NCI-H1694 (cell line): ENCODE results near the gene RPL13A.

Experiments
- DNase-seq: peaks from one replicate; lab custom pipeline; 2025; lab: John Stamatoyannopoulos, UW

The RPL13A gene

GRCh38 chr19:49481020-49481683, 6.3 kb upstream of the RPL13A start:
- DNase-seq, result no peak

- no peak for DNase-seq
Observed at GRCh38 chr19:49486232-49486631, 1.2 kb upstream of the RPL13A start.

GRCh38 chr19:49486710-49487276, 615 bp upstream of the RPL13A start:
- DNase-seq, result no peak

GRCh38 chr19:49488046-49488862, 846 bp downstream of the RPL13A start:
- no peak for DNase-seq

GRCh38 chr19:49488863-49489537, 1.6 kb downstream of the RPL13A start:
- DNase-seq, result no peak

- DNase-seq, result no peak
Observed at GRCh38 chr19:49489601-49490167, 2.3 kb downstream of the RPL13A start.

- no peak for DNase-seq
Observed at GRCh38 chr19:49490287-49491029, 3.0 kb downstream of the RPL13A start.

- no peak for DNase-seq
Observed at GRCh38 chr19:49491030-49491803, 3.8 kb downstream of the RPL13A start.

GRCh38 chr19:49491804-49492572, 4.6 kb downstream of the RPL13A start:
- no peak for DNase-seq

- no peak for DNase-seq
Observed at GRCh38 chr19:49492573-49493405, 5.4 kb downstream of the RPL13A start.

GRCh38 chr19:49496574-49497008, 9.2 kb downstream of the RPL13A start:
- no peak for DNase-seq

- DNase-seq, result peak; percentile 55
Observed at GRCh38 chr19:49497047-49497788, 9.8 kb downstream of the RPL13A start.

- no peak for DNase-seq
Observed at GRCh38 chr19:49497789-49498103, 10.3 kb downstream of the RPL13A start.

- no peak for DNase-seq
Observed at GRCh38 chr19:49498475-49498874, 11.1 kb downstream of the RPL13A start.

GRCh38 chr19:49499030-49499670, 11.7 kb downstream of the RPL13A start:
- DNase-seq, result no peak

GRCh38 chr19:49502866-49503581, 15.6 kb downstream of the RPL13A start:
- peak; percentile 56 for DNase-seq

GRCh38 chr19:49503582-49503962, 16.2 kb downstream of the RPL13A start:
- no peak for DNase-seq
